ENCODE measurements around the gene DST.
"Not testable (repeated sequence)": the region's sequence is repeated elsewhere in the genome, so short reads cannot be mapped to it uniquely, and the experiment has no call there.

Gene DST

GRCh38 chr6:56570413-56571359, 72.0 kb downstream of the DST start:
- peak; percentile 23 to 64 for DNase-seq

DNA sequence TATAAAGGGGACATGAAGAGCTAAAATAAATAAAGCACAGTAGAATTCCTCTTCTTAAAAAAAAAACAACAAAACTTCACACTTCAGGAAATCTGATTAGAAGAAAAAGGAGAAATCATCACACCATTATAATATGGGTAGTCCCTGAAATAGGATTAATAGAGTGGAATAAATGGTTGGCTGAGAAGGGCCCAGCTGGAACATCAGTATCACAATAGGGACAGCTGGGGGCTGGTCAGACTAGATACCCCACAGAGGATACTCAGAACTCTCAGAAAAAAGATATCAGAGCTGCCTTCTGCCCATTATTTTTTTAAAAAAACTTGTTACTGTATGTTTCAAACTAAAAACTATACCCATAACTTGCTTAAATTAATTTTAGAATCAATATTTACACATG, 75.2 kb downstream of the DST start:
- DNase-seq: no peak

GRCh38 chr6:56562730-56563129, 80.0 kb downstream of the DST start:
- not testable (repeated sequence) for DNase-seq

DNA sequence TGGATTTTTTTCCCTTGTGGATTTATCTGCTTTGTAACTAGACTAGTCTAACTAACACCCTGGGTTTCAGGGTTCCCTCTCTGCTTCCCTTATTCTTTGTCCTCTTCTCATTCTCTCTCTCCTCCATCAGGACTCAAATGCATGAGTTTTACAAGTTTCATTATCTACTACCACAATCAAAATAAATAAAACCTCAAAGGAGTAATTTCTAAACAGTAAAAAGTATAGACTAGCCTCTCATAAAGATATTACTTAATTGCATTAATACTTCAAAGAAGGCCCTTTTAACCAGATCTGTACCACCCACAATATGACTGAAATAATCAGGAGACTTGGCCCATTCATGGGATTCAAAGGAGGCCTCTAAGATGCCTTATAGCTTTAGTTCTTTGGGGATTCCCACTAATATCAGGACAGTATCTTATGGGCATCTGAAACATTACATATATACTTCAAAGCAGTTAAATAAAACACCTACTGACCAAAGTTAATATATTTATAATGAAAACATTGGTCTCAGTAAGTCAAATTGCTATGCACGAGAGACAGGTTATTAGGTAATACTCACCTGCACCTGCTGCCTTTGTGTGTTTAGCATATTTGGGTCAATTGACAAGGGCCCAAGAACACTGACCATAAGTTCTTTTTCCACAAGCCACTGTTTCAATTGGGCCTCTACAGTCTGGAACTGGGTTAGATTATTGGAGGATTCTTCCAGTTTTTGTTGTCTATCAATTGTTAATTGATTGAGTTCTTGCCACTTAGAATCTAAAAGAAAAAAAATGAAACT, 85.7 kb downstream of the DST start:
- no peak for DNase-seq

DNA sequence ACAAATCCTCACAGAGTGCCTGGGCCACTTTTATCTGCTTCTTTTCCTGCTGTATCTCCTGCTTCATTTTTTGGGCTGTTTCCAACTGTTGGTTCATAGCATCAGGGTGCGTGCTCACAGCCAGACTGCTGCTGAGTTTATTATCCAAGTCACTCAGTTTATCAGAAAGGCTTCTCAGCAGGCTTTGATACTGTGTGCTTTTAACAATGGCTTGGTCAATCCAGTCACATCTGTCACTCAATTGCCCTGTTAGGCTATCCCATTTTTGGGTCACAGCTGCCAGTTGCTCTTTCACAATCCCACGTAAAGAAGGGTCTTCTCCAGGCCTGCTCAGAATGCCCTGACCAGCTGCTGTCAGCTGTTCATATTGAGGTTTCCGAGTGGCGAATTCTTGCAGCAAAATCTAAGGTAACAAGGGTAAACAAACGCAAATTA, 87.2 kb downstream of the DST start:
- DNase-seq: no peak

DNA sequence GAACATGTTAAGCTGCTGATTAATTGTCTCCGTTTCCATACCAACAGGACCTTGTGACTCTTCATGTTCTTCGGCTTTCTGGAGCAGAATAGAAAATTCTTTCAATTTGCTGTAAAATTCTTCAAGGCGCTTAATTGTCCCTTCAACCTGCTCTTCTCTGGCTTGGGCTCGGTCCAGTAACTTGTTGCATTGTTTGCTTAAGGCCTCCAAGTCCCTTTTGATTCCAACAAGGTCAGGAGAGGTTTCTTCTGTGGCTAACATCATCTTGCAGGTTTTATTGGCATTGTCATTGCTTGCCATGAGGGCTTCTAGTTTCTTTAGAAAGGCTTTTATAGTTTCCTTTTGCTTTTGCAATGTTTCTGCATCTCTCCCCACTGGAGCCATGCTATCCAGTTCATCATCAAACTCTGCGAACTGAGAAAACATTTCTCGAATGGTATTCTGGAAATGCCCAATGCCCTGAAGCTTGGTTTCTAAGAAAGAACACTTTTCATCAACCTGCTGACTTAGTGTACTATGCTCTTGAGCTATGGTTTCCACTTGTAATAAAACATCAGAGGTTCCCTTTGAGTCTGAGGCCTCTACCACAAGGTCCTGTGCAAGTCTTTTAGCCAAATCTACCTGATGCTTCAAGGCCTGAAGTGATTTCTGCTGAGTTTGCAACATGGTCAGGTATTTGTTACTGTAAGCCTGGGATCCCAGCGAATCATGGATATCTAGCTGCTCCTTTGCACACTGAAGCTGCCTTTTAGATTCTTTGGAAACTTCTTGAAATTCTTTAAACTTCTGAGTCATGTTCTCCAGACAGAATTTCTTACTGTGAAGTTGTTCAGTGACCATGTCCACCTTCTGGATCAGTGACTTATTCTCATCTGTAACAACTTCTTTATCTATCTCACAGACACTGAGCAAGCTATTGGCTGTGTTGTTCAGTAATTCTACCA, 90.2 kb downstream of the DST start:
- no peak for DNase-seq

DNA sequence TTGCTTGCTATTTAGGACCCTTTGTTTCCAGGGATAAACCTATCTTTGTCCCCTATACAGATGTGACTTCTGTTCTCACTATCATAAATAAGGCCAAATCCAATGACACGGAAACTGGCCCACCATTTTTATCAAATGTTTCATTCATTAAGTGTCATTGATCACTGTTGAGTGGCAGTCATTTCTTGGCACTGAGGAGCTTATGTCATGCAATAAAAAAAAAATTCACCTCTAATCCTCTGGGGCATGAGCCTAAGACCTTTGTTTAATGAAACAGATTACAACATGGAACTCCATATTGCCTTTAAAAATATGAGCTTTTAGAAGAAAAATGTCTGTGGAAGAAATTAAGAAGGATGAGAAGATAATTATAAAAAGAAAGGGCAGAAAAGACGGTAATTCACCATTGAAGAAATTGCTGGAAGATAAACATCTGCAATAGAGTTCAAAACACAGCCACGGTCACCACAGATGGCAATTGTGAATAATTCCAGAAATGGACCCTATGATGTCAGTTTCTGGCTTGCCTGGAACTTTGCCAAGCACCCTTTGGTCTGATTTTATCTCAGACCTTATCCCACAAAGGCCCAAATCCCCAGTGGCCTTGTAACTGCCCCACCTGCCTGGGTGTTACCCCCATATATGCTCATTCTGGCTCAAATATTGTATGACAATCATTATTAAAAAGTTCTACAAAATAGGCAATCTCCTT, 91.1 kb downstream of the DST start:
- DNase-seq: no peak

DNA sequence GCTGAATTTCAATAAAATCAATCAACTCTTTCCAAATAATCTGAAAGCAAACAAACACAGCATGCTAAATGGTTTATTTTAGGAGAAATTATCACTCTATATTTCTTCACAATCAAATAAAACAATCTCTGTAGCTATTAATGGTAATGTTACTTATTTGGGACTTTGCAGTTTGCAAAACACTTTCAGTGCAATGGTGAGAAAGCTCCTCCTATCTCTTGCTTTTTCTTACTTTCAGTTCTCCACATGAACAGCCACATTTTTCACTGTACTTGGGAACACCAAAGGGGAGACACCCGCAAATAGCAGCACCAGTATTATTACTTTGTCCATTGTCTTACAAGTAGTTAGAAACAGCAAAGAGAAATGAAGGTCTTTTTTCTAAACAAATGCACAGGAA, 92.4 kb downstream of the DST start:
- no peak for DNase-seq

DNA sequence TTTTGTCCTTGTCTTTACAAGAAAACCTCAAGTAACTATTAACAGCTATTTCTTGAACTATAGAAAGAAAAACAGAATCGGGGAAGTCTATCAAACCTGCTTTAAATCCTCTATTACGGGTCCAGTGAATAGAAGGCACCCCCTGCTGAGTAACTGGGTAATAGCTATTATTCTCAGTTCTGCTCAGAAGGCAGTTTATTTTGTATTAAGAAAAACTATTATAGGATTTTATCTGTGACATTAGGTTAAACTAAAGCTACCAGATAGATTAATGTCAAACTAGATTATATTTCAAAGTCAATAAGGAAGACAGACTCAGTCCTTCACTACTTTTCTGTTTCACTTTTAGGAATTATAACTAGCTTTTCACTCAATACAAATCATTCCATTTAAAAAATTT, 93.7 kb downstream of the DST start:
- no peak for DNase-seq

DNA sequence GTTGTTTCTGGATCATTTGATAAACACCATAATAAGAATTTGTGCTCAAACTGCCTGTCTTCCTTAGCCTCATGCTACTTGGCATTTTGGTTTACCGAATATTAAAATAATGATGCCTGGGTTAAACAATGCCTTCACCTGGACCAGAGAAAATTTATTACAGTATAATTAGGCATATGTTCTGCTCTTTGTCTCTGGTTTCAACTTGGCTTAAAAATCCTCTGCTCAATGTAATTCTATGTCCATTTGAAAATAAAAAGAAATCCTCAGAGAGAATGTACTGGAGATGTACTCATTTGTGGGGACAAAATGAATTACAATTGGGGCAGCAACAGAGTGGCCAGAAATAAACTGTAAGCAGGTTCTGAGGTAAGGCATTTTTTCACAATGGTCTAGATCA, 95.0 kb downstream of the DST start:
- no peak for DNase-seq

- DNase-seq: peak; percentile 92 to 93
These were observed 100.0 kb downstream of the DST start for GRCh38 chr6:56542364-56543331.

DNA sequence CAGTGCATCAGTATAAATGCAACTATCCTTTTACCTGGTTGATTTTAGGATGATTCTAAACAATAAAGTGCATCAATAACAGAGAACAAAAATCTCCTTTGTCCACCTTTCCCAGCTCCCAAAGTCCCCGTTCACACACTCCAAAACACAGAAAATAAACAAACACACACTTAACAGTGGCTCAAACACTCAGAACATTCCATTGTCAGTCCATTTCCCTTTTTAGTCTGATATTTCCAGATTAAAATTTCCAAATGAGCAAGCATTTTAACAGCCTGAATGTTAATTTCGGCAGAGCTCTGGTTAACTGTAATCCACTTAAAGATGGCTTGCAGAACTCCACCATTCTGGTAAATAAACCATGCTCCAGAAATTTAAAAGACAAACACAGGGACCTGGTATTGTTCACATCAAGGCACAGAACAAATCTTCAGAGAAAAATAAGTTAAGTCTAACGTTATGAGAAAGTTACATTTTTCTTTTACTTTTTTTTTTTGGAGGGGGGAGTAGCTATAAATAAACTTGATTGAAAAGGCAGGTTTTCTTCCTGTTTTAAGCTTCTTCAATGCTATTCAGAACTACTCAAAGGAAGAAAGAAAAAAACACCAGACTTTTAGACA, 100.8 kb downstream of the DST start:
- DNase-seq: peak in 1 of 2 experiments; percentile 36

- peak; percentile 53 to 65 for DNase-seq
These were observed 101.6 kb downstream of the DST start for GRCh38 chr6:56541030-56541600.

DNA sequence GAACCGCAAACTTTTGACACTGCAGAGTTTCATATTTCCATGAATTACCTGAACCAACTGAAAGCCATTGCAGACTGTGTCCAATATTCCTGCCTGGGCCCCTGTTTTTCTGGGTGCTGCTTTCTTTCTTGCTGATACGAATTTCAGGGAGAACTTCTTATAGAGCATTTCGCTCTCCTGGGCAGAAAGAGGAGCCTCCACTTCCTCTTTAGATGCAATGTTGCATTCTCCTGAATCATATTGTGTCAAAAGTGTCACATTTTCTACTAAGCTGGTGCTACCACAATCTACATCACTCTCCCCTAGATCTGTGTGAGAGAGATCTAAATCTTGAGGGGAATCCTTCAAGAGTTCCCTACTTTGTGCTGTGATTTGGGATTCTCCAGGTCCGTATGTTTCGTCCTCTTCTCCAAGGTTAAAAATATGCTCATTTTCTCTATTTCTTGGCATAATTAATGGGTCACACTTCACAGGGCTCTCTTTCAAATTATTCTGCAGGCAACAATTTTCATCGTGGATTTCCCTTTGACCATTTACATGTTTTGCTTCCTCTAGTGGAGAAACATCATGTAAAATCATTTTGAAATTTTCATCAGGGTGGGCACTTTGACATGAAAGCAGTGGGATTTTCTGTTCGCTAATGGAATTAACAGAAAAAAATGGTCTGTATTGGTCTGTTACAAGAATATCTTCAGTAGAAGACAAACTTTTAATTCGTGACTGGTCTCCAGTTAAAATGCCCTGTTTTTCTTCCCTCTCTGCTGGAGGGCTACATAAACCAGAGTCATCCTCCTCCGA, 102.3 kb downstream of the DST start:
- DNase-seq: peak in 1 of 2 experiments; percentile 27

DNA sequence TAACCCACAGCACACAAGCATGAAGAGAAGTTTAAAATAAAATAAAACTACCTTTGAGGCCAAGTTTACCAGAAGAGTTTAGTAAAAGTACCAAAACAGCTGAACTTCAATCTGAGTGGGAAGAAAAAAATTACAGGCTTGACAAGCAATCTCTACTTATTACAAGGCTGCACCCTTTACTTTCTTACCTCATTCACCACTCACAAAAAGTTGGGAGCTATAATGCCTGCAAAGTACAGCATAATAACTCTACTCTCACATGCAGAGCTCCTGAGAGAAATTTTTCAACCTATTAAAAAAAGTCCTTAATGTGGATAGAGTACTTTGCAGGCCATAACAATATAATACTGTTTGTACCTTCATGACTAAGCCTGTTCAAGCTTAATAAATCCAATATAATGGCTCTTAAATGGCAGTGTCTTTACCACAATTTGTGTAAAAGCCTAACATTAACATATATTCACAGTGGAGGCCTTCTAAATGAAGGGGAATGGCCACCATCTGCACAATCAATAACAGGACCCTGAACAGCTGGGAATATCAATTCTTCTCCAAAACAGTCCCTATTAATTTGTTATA, 103.1 kb downstream of the DST start:
- DNase-seq: no peak

- DNase-seq: no peak
These were observed 103.8 kb downstream of the DST start for GRCh38 chr6:56538851-56539250.

DNA sequence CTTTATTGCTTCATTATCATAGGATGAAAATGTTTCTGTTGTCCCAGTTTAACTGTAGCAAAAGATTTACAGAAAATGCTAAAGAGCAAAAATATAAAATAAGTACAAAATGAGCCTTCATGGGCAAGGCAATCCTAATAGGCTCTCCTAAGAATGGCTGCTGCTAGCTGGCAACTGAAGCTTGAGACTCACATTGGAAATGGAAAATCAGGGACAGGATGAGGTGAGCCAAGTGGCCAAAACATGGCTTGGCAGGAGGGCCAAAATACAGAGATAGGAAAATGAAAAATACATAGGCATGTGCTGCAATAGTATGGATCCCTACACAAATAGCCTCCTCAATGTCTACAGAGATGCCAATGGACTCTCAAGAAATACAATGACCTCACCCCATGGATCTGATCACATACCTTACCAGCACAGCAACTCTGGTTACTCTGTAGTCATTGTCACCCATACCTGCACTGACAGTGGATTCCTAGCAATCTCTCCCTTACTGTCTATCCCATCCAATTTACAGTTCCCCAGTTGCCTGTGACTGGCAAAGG, 105.4 kb downstream of the DST start:
- DNase-seq: no peak

DNA sequence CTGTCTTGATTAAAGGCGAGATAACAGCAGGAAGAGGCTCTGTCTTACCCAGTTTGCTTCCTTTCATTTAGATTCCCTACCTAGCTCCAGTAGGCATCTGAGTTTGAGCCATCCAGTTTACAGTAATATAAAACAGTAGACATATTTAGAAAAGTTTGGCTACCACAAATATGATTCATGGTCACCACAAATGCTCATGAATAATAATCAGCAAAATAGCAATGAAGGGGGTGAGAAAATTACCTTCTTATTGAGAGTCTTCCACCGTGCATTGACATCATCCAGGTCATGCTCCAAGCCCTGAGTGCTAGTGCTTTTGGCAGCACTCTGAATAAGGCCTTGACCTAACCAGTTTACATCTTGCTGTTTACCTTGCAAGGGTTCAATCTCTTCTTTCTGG, 106.2 kb downstream of the DST start:
- DNase-seq: no peak

Measured in NCI-H526 (cell line).